A172 (cell line): ENCODE results near the gene FAM47E. TPM values are rescaled to one million over a fixed set of nuclear protein-coding genes. Genes with fewer than 3 reads are reported as not detected.

Experiments used
- DNase-seq: peaks from one replicate; pipeline ENCODE4 v3.0.0-alpha.2; 2015; ENCODE audit warnings: low spot score
- total RNA-seq: library from RNA; depleted of rRNA; stranded (reverse); fragments of >200 nt; shearing (Covaris generic); gene quantifications from 2 replicates; pipeline ENCODE4 v1.2.3, GENCODE V29; 2014

The FAM47E gene
- total RNA-seq, 1 experiment from 2014 or later: 0.12 TPM

- peak; percentile 79 for DNase-seq
These were observed 49.7 kb downstream of the FAM47E start for GRCh38 chr4:76301068-76301774.

GRCh38 chr4:76301775-76302162 is 50.2 kb downstream of the FAM47E start:
- no peak for DNase-seq

- no peak for DNase-seq
These were observed 51.4 kb downstream of the FAM47E start for GRCh38 chr4:76302826-76303438.

GRCh38 chr4:76305033-76305687 is 53.6 kb downstream of the FAM47E start:
- DNase-seq: no peak

GRCh38 chr4:76305971-76306881 is 54.7 kb downstream of the FAM47E start, which contains the start of gene STBD1:
STBD1 (plus strand) TSS chr4:76306733; CDS start chr4:76306770, 37 bp downstream.
- peak; percentile 34 for DNase-seq

- peak; percentile 13 for DNase-seq
These were observed 55.5 kb downstream of the FAM47E start for GRCh38 chr4:76306882-76307659.

GRCh38 chr4:76307660-76308014 is 56.1 kb downstream of the FAM47E start:
- no peak for DNase-seq

- DNase-seq: no peak
These were observed 57.0 kb downstream of the FAM47E start for GRCh38 chr4:76308548-76308947.

- no peak for DNase-seq
These were observed 58.5 kb downstream of the FAM47E start for GRCh38 chr4:76309939-76310550.

- no peak for DNase-seq
These were observed 59.2 kb downstream of the FAM47E start for GRCh38 chr4:76310683-76311082.

- no peak for DNase-seq
These were observed 60.4 kb downstream of the FAM47E start for GRCh38 chr4:76311896-76312331.

GRCh38 chr4:76312457-76312856 is 60.9 kb downstream of the FAM47E start:
- DNase-seq: no peak

- no peak for DNase-seq
These were observed 62.0 kb downstream of the FAM47E start for GRCh38 chr4:76313547-76313946.

GRCh38 chr4:76315267-76315918 is 63.9 kb downstream of the FAM47E start:
- no peak for DNase-seq

- no peak for DNase-seq
These were observed 64.6 kb downstream of the FAM47E start for GRCh38 chr4:76316131-76316530.

GRCh38 chr4:76322236-76322635 is 70.7 kb downstream of the FAM47E start:
- no peak for DNase-seq

GRCh38 chr4:76325072-76325471 is 73.6 kb downstream of the FAM47E start:
- DNase-seq: no peak

- no peak for DNase-seq
These were observed 75.0 kb downstream of the FAM47E start for GRCh38 chr4:76326515-76326914.
